Skeletal muscle satellite cell (primary cell): ENCODE results near the gene HCLS1.

Experiments used
- H3K27me3 ChIP-seq: 2 replicates; pipeline ENCODE4 v1.7.0; 2013; ENCODE audit warnings: low read length; ENCODE audit not compliant: control insufficient read depth, insufficient read depth
- H3K36me3 ChIP-seq: 2 replicates; pipeline ENCODE4 v1.7.0; 2013; ENCODE audit warnings: mild to moderate bottlenecking, control low read depth, low read length; ENCODE audit not compliant: insufficient read depth
- H3K4me1 ChIP-seq: 2 replicates; pipeline ENCODE4 v1.7.0; 2013; ENCODE audit warnings: low read length; ENCODE audit not compliant: control insufficient read depth, insufficient read depth
- H3K4me2 ChIP-seq: 2 replicates; pipeline ENCODE4 v1.7.0; 2013; ENCODE audit warnings: mild to moderate bottlenecking, low read length
- H3K4me3 ChIP-seq: 2 replicates; pipeline ENCODE4 v1.7.0; 2013; ENCODE audit warnings: low read length
- H3K9ac ChIP-seq: 2 replicates; pipeline ENCODE4 v1.7.0; 2013; ENCODE audit warnings: mild to moderate bottlenecking, low read depth, low read length, moderate library complexity
- H3K9me3 ChIP-seq: replicated peaks from 2 replicates; pipeline ENCODE4 v1.7.0; 2013; ENCODE audit warnings: mild to moderate bottlenecking, control low read depth, low read length

The HCLS1 gene

DNA sequence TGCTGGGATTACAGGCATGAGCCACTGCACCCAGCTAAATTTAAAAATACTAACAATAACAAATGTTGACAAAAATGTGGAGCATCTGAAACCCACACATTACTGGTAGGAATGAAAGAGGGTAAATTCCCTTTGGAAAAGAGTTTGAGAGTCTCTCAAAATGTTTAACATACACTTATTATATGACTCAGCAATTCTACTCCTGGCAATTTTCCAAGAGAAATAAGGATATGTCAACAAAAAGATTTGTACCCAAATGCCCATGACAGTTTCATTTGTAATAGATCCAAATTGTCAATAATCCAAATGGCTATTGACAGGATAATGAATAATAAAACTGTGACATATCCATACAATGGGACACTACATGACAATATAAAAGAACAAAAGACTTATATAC, 9.0 kb downstream of the HCLS1 start:
- H3K4me1 ChIP-seq, result peaks cover 7% of the 10 kb centered on the region
- H3K9me3 ChIP-seq, result no peaks in the 10 kb centered on the region
- H3K36me3 ChIP-seq, result no peaks in the 10 kb centered on the region
- H3K4me3 ChIP-seq, result no peak overlapping the region
- no peaks in the 10 kb centered on the region for H3K27me3 ChIP-seq
- no peak overlapping the region for H3K9ac ChIP-seq
- H3K4me2 ChIP-seq, result no peak overlapping the region

DNA sequence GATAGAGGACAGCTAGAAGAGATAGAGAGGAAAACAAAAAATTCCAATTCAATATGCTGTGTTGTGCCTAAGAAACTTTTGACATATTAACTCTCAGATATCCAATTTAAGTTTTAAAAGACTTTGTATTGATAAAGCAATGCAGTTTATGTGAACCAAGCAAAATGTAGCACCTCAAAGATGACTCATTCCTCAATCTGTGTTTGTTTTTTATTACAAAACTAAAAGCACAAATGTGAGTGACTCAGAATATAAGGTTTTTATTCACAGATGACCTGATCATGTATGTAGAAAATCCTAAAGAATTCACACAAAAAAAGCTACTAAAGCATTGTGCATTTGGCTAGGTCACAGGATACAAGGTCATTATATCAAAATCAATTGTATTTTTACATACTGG, 11.1 kb downstream of the HCLS1 start:
- H3K27me3 ChIP-seq, result no peaks in the 10 kb centered on the region
- H3K36me3 ChIP-seq, result no peaks in the 10 kb centered on the region
- no peak overlapping the region for H3K4me3 ChIP-seq
- H3K4me1 ChIP-seq, result peaks cover 7% of the 10 kb centered on the region
- H3K9ac ChIP-seq, result no peak overlapping the region
- H3K4me2 ChIP-seq, result no peak overlapping the region
- no peaks in the 10 kb centered on the region for H3K9me3 ChIP-seq

DNA sequence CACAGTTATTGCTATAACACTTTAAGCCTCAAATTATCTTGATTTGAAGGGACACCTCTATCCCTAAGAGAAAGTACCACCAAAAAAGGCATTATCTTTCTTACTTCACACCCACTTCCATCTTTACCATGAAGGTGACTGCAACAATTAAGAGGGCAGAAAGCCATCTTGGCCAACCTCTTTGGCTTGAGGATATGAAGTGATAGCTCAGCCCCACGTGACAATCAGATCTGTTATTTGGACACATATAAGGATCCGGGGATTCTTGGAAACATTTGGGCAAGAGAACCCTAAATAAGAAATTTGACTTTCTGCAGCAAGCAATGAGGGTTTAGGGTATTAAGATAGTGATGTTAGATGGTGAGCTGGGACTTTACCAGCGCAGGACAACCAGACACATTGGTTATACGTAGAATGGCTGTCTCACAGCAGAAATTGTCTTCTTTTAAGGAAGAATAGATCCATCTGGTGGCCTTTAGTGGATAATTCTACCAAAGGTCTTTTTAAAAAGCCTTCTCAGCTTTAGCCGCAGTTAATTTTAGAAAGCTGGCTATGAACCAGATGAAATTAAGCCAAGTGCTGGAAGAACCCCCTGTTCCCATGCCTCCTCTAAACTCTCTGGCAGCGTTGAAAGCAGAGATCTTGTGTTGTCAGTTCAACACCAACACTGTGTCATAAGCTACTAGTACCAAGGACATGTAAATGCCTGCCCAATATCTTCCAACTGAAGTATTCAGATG, 12.3 kb downstream of the HCLS1 start:
- H3K27me3 ChIP-seq, result no peaks in the 10 kb centered on the region
- no peaks in the 10 kb centered on the region for H3K9me3 ChIP-seq
- H3K4me3 ChIP-seq, result no peak overlapping the region
- no peak overlapping the region for H3K9ac ChIP-seq
- H3K36me3 ChIP-seq, result no peaks in the 10 kb centered on the region
- no peak overlapping the region for H3K4me2 ChIP-seq
- peaks cover 7% of the 10 kb centered on the region for H3K4me1 ChIP-seq

DNA sequence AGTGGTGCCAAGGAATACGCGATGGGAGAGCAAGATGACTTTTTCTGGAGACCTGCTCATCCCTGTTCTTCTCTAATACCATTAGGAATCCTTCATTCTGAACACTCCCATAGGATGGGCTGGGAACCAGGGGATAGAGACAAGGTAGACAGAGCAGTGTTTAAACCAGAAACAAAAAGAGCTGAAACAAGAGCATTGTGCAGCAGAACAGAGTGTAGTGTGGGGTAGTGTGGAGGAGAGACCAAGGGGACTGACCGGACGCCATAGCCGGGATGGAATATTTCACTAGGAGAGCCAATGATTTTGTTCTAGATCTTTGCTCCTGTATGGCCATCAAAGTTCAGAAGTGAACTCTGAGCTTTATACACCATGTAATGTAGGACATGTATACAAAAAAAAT, 15.6 kb downstream of the HCLS1 start:
- H3K9me3 ChIP-seq, result no peaks in the 10 kb centered on the region
- no peaks in the 10 kb centered on the region for H3K4me1 ChIP-seq
- H3K4me3 ChIP-seq, result no peak overlapping the region
- no peaks in the 10 kb centered on the region for H3K27me3 ChIP-seq
- H3K4me2 ChIP-seq, result no peak overlapping the region
- H3K9ac ChIP-seq, result no peak overlapping the region
- no peaks in the 10 kb centered on the region for H3K36me3 ChIP-seq

DNA sequence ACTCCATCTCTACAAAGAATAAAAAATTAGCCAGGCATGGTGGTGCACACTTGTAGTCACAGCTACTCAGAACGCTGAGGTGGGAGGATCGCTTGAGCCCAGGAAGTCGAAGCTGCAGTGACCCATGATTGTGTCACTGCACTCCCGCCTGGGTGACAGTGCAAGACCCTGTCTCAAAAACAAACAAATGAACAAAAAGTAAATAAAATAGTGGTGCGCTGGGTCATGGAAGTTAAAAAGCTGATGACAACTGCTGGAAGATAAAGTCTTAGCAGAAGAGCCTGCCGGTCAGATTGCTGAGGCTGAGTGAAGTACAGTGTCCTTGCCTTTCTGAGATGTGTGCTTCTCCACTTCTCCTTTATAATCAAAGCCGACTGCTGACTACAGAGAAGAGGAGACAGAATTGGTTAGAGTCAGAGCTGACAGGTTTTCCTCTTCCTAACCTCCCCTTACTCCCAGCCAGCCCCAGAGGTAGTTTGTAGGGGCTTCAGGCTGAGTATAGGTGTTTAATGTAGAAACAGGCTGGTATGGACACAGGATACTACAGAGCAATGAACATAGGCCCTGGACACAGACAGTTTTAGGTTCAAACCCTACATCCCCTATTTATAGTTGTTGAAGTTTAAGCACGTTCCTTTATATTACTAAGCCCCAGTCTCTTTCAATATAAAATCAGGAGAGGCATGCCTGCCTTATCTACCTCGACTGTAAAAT, 17.9 kb downstream of the HCLS1 start:
- no peak overlapping the region for H3K9ac ChIP-seq
- H3K4me3 ChIP-seq, result no peak overlapping the region
- H3K4me2 ChIP-seq, result no peak overlapping the region
- H3K36me3 ChIP-seq, result no peaks in the 10 kb centered on the region
- H3K9me3 ChIP-seq, result no peaks in the 10 kb centered on the region
- H3K4me1 ChIP-seq, result no peaks in the 10 kb centered on the region
- H3K27me3 ChIP-seq, result no peaks in the 10 kb centered on the region

DNA sequence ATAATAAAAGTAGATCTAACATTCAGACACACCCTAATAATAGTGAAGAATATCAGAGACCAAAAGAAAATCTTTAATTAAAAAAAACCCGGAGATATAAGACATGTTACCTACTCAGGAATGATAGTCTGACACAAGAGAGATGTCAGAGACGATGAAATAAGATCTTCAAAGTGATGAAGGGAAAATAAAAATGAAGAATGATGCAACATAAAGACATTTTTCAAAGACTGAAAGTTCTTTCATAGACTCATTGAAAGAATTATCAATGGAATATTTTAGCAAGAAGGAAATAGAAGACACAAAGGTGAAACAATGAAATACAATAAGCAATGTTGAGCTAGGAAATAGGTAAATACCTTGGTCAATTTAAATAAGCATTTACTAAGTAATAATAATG, 19.6 kb downstream of the HCLS1 start:
- no peaks in the 10 kb centered on the region for H3K4me1 ChIP-seq
- H3K36me3 ChIP-seq, result no peaks in the 10 kb centered on the region
- no peaks in the 10 kb centered on the region for H3K9me3 ChIP-seq
- H3K27me3 ChIP-seq, result no peaks in the 10 kb centered on the region
- H3K9ac ChIP-seq, result no peak overlapping the region
- H3K4me3 ChIP-seq, result no peak overlapping the region
- no peak overlapping the region for H3K4me2 ChIP-seq

DNA sequence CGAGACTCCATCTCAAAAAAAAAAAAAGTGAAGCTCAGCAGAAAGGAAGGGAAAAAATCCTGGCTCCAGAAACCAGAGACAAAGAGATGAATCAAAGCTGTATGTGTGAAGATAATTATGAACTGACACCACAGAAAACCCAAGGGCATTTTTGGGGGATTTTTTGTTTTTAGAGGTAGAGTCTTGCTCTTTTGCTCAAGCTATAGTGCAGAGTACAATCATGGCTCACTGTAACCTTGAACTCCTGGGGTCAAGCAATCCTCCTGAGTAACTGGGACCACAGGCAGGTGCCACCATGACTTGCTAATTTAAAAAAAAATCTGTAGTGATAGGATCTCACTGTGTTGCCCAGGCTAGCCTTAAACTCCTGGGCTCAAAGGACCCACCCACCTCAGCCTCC, 22.8 kb downstream of the HCLS1 start:
- no peaks in the 10 kb centered on the region for H3K36me3 ChIP-seq
- H3K4me2 ChIP-seq, result no peak overlapping the region
- no peak overlapping the region for H3K9ac ChIP-seq
- H3K9me3 ChIP-seq, result no peaks in the 10 kb centered on the region
- H3K27me3 ChIP-seq, result no peaks in the 10 kb centered on the region
- H3K4me1 ChIP-seq, result no peaks in the 10 kb centered on the region
- no peak overlapping the region for H3K4me3 ChIP-seq

DNA sequence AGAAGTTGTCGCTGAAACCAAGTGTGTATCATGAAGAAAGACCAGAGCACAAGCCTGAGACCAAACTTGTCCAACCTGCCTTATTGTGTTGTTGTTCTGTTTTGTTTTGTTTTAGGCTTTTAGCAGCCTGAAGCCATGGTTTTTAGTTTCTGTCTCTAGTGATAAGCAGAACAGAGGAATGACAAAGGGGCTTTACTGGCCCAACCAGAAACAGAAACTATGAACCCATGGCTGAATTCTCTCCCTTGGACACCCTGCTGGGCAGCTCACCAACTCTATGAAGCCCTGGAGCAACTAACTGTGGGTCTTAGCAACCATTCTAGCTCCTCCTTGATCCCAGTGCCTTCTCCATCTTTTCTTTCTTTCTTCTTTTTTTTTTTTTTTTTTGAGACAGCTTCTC, 30.3 kb downstream of the HCLS1 start:
- no peak overlapping the region for H3K4me2 ChIP-seq
- no peaks in the 10 kb centered on the region for H3K9me3 ChIP-seq
- no peak overlapping the region for H3K9ac ChIP-seq
- H3K4me3 ChIP-seq, result no peak overlapping the region
- no peaks in the 10 kb centered on the region for H3K27me3 ChIP-seq
- no peaks in the 10 kb centered on the region for H3K36me3 ChIP-seq
- no peaks in the 10 kb centered on the region for H3K4me1 ChIP-seq

DNA sequence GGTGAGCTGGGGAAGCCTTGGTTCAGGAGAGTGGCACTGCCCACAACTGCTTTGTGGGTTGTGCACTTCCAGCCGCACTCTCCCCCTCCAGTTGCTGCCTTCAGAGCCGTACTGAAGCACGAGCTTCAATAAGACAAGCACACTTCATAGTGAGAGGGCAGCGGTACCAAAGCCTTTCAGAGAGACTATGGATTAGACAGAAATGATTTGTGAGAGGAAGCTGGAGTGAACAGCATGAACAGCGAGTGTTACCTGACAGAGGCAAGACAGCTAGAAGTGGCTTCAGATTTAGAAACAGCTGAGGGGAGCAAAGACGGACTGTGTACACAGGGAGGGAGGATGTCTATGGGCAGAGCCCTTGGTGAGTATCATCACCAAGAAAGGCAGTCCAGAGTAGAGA, 31.1 kb downstream of the HCLS1 start:
- H3K36me3 ChIP-seq, result no peaks in the 10 kb centered on the region
- H3K4me1 ChIP-seq, result no peaks in the 10 kb centered on the region

DNA sequence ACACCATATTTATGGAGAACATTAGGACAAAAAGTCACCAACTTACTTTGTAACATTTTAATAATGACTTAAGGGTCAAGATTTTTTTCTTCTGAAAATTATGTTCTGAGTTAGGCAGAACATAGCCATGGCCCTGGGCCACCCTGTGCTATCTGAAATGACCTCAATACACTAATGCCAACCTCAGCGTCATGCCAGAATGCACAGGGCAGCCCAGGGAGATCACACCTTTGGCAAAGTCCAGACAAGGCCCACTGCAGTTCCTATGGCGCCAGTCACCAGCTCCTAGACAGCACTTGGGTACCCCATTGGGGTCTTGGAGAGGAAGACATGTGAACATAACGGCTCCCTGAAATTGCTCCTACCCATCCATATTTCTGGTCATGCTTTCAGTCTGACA, 33.1 kb downstream of the HCLS1 start:
- no peak overlapping the region for H3K4me2 ChIP-seq
- H3K27me3 ChIP-seq, result no peaks in the 10 kb centered on the region
- no peak overlapping the region for H3K4me3 ChIP-seq
- H3K4me1 ChIP-seq, result no peaks in the 10 kb centered on the region
- no peak overlapping the region for H3K9ac ChIP-seq
- no peaks in the 10 kb centered on the region for H3K36me3 ChIP-seq
- H3K9me3 ChIP-seq, result no peaks in the 10 kb centered on the region

More for the DNA sequence above, 31.1 kb downstream of the HCLS1 start:
- H3K9ac ChIP-seq, result no peak overlapping the region
- H3K27me3 ChIP-seq, result no peaks in the 10 kb centered on the region
- H3K4me3 ChIP-seq, result no peak overlapping the region
- H3K4me2 ChIP-seq, result no peak overlapping the region
- H3K9me3 ChIP-seq, result no peaks in the 10 kb centered on the region

DNA sequence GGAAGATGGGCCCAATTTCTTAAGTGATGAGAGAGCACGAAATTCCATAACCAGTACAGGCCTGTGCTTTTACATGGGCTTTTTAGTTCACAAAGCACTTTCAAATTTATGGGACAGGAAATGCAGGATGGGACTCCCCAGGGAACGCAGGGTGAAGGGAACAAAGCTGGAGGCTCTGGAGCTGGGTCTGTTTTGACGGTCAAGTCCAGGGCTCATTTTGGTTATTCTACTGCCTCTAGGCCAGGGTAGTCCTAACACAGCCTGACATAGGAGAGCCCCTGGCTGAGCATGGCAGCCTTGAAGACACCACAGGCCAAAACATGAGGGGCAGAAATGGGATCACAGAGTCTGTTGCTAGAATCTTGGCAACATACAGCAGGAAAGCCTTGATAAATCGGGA, 33.5 kb downstream of the HCLS1 start:
- H3K4me2 ChIP-seq, result no peak overlapping the region
- H3K9ac ChIP-seq, result no peak overlapping the region
- no peaks in the 10 kb centered on the region for H3K9me3 ChIP-seq
- H3K4me1 ChIP-seq, result no peaks in the 10 kb centered on the region
- no peaks in the 10 kb centered on the region for H3K27me3 ChIP-seq
- H3K4me3 ChIP-seq, result no peak overlapping the region
- no peaks in the 10 kb centered on the region for H3K36me3 ChIP-seq

DNA sequence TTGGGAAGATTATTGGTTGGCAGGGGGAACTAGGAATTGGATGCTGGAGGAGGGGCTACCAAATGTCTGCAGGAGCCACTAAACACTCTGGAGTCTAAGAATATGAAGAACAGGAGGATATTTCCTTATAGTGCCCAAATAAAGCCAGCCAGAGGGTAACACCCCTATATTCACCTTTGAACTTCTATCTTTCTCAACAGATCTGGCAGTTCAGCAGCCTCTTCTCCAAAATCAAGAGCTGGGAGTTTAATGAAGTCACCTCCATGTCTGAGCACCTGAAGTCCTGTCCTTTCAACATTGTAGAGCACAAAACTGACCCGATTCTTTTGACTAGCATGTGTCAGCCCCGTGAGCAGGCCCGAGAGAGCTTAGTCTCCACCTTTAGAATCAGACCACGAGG, 34.2 kb downstream of the HCLS1 start:
- Histone ChIP-seq H3K9ac (no peak overlapping the region), H3K4me2 (no peak overlapping the region), H3K4me3 (no peak overlapping the region), H3K9me3 (no peaks in the 10 kb centered on the region), H3K36me3 (no peaks in the 10 kb centered on the region), H3K4me1 (no peaks in the 10 kb centered on the region), H3K27me3 (no peaks in the 10 kb centered on the region)
